PC-3 (cell line): ENCODE measurements around the gene SCN9A. TPM values are rescaled to one million over a fixed set of nuclear protein-coding genes. Genes with fewer than 3 reads are reported as not detected.
A peak's percentile ranks its signal among the peaks of the same experiment; 100 is the strongest.

ENCODE experiments used
- ATAC-seq: fragments of 200-7000 bp; cut with Tn5 transposase; 2 replicates; pipeline ENCODE4 v1.9.1; 2020; ENCODE audit warnings: mild to moderate bottlenecking, moderate library complexity
- BruUV-seq: library from RNA; stranded (reverse); fragments of 400-500 nt; replicated peaks from 2 replicates; lab custom pipeline; 2021; lab: Mats Ljungman, UMichigan
- CTCF ChIA-PET: fragments of 300-600 bp; sonication (Branson Sonifier 250); formaldehyde crosslinking; loops from one replicate; lab custom pipeline; 2022; ENCODE audit warnings: antibody characterized with exemption; lab: Charles Lee
- POLR2A ChIA-PET: fragments of 300-600 bp; sonication (Branson Sonifier 250); formaldehyde crosslinking; loops from one replicate; lab custom pipeline; 2022; ENCODE audit warnings: antibody characterized with exemption; ENCODE audit not compliant: unreplicated experiment; lab: Charles Lee
- DNase-seq: peaks from one replicate; pipeline ENCODE4 v3.0.0-alpha.2; 2015
- H2AFZ ChIP-seq: fragments of 300-600 bp; sonication (generic); 2 replicates; pipeline ENCODE4 v1.6.0; 2016; ENCODE audit warnings: antibody characterized with exemption, low read length
- H3F3A ChIP-seq: fragments of 300-600 bp; sonication (generic); one replicate; pipeline ENCODE4 v1.6.0; 2017; ENCODE audit warnings: antibody characterized with exemption, low read length, control low read depth, mild to moderate bottlenecking; ENCODE audit not compliant: unreplicated experiment
- H3K27ac ChIP-seq: fragments of 300-600 bp; sonication (generic); 2 replicates; pipeline ENCODE4 v1.5.1; 2016; ENCODE audit warnings: mild to moderate bottlenecking, low read length
- H3K27me3 ChIP-seq: fragments of 300-600 bp; sonication (generic); 2 replicates; pipeline ENCODE4 v1.6.1; 2016; ENCODE audit warnings: low read length, mixed read lengths
- H3K36me3 ChIP-seq: fragments of 300-600 bp; sonication (generic); 2 replicates; pipeline ENCODE4 v1.6.1; 2016; ENCODE audit warnings: low read depth, mixed run types, low read length, mixed read lengths
- H3K4me1 ChIP-seq: fragments of 300-600 bp; sonication (generic); 2 replicates; pipeline ENCODE4 v1.5.1; 2016; ENCODE audit warnings: low read length; ENCODE audit not compliant: insufficient read depth
- H3K4me2 ChIP-seq: fragments of 300-600 bp; sonication (generic); 2 replicates; pipeline ENCODE4 v1.6.0; 2016; ENCODE audit warnings: low read length
- H3K4me3 ChIP-seq: fragments of 300-600 bp; sonication (generic); 2 replicates; pipeline ENCODE4 v1.5.1; 2016; ENCODE audit warnings: mild to moderate bottlenecking, low read length, mixed read lengths
- H3K79me2 ChIP-seq: fragments of 300-600 bp; sonication (generic); 2 replicates; pipeline ENCODE4 v1.6.1; 2017; ENCODE audit warnings: low read length, mixed read lengths
- H3K9ac ChIP-seq: fragments of 300-600 bp; sonication (generic); 2 replicates; pipeline ENCODE4 v1.6.0; 2016; ENCODE audit warnings: mild to moderate bottlenecking, low read length
- H3K9me2 ChIP-seq: fragments of 300-600 bp; sonication (generic); replicated peaks from 2 replicates; pipeline ENCODE4 v1.6.1; 2016; ENCODE audit warnings: mixed run types, low read length, mixed read lengths
- H3K9me3 ChIP-seq: fragments of 300-600 bp; sonication (generic); 2 replicates; pipeline ENCODE4 v1.6.1; 2016; ENCODE audit warnings: low read length, mixed read lengths
- H4K20me1 ChIP-seq: fragments of 300-600 bp; sonication (generic); 2 replicates; pipeline ENCODE4 v1.6.1; 2016; ENCODE audit warnings: low read length, mixed read lengths
- EZH2 ChIP-seq: fragments of 300-600 bp; sonication (generic); IDR thresholded peaks from one replicate; pipeline ENCODE4 v1.6.1; 2017; ENCODE audit warnings: antibody characterized with exemption, mild to moderate bottlenecking, low read length; ENCODE audit not compliant: unreplicated experiment
- EZH2phosphoT487 ChIP-seq: fragments of 300-600 bp; sonication (generic); IDR thresholded peaks from 2 replicates; pipeline ENCODE4 v1.6.1; 2018; ENCODE audit warnings: mild to moderate bottlenecking, antibody characterized with exemption, low read length, borderline replicate concordance
- intact Hi-C: fragments of 100-400 bp; cut with micrococcal nuclease; formaldehyde crosslinking; loops from 2 replicates; pipeline ENCODE4 v1.9.0; 2023
- total RNA-seq: library from RNA; depleted of rRNA; stranded (reverse); fragments of >200 nt; gene quantifications from 2 replicates; pipeline ENCODE4 v1.2.3, GENCODE V29; 2014
- TF ChIP-seq, protein P1 (sequence below): fragments of 300-600 bp; sonication (generic); conservative IDR thresholded peaks from 2 replicates; pipeline ENCODE4 v1.5.1; 2017; ENCODE audit warnings: antibody characterized with exemption, low read depth, mild to moderate bottlenecking, low read length

SCN9A gene
- total RNA-seq, 1 experiment from 2014 or later, result 7.0 TPM

DNA sequence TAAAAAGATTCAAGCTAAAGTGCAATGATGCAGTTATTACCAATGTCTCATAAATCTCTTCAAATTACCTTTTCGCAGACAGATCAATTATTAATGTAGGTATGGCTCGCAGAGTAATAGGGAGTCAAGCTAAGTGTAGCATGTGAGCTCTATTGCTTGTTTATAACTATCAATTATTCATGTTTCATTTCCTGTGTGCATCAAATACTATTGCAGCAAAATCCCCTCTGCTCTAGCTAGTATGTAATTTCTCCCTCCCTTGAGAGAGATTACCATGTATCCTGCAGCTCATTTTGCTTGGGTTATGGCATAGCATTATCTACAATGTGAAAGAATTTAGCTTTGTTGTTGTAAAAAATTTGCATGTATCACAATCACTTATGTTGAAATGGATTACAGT, 182.3 kb downstream of the SCN9A start:
- H3F3A ChIP-seq, result no peaks in the 10 kb centered on the region
- TF ChIP-seq, protein P1, sequence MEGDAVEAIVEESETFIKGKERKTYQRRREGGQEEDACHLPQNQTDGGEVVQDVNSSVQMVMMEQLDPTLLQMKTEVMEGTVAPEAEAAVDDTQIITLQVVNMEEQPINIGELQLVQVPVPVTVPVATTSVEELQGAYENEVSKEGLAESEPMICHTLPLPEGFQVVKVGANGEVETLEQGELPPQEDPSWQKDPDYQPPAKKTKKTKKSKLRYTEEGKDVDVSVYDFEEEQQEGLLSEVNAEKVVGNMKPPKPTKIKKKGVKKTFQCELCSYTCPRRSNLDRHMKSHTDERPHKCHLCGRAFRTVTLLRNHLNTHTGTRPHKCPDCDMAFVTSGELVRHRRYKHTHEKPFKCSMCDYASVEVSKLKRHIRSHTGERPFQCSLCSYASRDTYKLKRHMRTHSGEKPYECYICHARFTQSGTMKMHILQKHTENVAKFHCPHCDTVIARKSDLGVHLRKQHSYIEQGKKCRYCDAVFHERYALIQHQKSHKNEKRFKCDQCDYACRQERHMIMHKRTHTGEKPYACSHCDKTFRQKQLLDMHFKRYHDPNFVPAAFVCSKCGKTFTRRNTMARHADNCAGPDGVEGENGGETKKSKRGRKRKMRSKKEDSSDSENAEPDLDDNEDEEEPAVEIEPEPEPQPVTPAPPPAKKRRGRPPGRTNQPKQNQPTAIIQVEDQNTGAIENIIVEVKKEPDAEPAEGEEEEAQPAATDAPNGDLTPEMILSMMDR, result no peak
- TF ChIP-seq EZH2, result no peak
- TF ChIP-seq EZH2phosphoT487, result no peak
- BruUV-seq, result no TSS peak
- no peaks in the 10 kb centered on the region for H3K79me2 ChIP-seq
- H3K4me2 ChIP-seq, result no peak overlapping the region
- H3K9me2 ChIP-seq, result no peaks in the 10 kb centered on the region
- ChIA-PET POLR2A (no interaction called here), CTCF (no interaction called here)
- DNase-seq, result no peak
- H3K4me3 ChIP-seq, result no peak overlapping the region
- no peak overlapping the region for H3K27ac ChIP-seq
- H3K9me3 ChIP-seq, result no peaks in the 10 kb centered on the region
- no peaks in the 10 kb centered on the region for H3K36me3 ChIP-seq
- H3K27me3 ChIP-seq, result no peaks in the 10 kb centered on the region
- no peak overlapping the region for H3K9ac ChIP-seq
- intact Hi-C loops, result no loop called here
- no peak overlapping the region for H2AFZ ChIP-seq
- no peaks in the 10 kb centered on the region for H3K4me1 ChIP-seq
- no peaks in the 10 kb centered on the region for H4K20me1 ChIP-seq
- no peak for ATAC-seq

DNA sequence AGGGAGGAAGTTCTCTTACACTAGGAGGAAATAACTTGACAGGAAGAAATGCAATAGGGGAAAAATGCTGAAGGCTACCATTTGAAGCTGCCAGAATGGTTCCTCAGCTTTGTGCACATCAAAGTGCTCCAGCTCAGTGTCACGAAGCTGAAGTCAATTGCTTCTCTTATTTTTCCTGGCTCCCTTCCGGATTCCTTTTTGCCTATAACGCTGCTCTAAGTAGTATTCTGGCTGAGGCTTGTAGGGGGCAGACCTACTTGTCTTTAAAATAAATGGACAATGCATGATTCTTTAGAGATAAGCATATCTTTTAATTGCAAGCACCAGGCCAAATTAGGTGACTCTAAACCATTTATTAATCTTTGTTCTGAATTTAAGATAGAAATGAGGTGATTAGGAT, 187.7 kb downstream of the SCN9A start:
- H4K20me1 ChIP-seq, result no peaks in the 10 kb centered on the region
- H3K9me2 ChIP-seq, result no peaks in the 10 kb centered on the region
- intact Hi-C loops, result no loop called here
- H3K4me1 ChIP-seq, result peaks cover 11% of the 10 kb centered on the region
- no peaks in the 10 kb centered on the region for H3K27me3 ChIP-seq
- no peaks in the 10 kb centered on the region for H3F3A ChIP-seq
- TF ChIP-seq EZH2 (no peak), EZH2phosphoT487 (no peak)
- no peak overlapping the region for H2AFZ ChIP-seq
- ChIA-PET CTCF (no interaction called here), POLR2A (no interaction called here)
- H3K9me3 ChIP-seq, result no peaks in the 10 kb centered on the region
- no peak overlapping the region for H3K27ac ChIP-seq
- H3K4me2 ChIP-seq, result no peak overlapping the region
- no peaks in the 10 kb centered on the region for H3K36me3 ChIP-seq
- no peak overlapping the region for H3K4me3 ChIP-seq
- no peaks in the 10 kb centered on the region for H3K79me2 ChIP-seq
- no TSS peak for BruUV-seq
- no peak overlapping the region for H3K9ac ChIP-seq
- DNase-seq (no peak), ATAC-seq (no peak)

DNA sequence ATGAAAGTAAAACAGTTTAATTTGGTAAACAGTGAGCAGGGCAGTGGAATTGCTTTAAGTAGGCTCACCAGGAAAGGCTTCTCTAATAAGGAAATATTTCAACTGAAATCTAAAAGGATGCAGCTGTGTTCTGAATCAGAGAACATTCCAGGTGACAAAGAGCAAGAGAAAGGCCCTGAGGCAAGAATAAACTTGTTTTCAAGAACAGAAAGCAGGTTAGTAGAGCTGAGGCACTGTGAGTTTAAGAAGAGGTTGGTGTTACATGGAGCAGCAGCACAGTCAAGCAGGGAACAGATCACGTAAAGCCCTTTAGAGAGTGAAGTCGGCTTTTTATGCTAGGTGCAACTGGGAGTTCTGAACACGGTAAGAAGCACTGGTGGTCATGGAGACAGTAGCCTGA, 191.0 kb downstream of the SCN9A start:
- Histone ChIP-seq H3K27me3 (no peaks in the 10 kb centered on the region), H3K4me3 (no peak overlapping the region), H3K79me2 (no peaks in the 10 kb centered on the region), H4K20me1 (no peaks in the 10 kb centered on the region), H3K9me2 (no peaks in the 10 kb centered on the region), H3K27ac (no peak overlapping the region), H3K4me1 (peaks cover 16% of the 10 kb centered on the region), H3K36me3 (no peaks in the 10 kb centered on the region), H2AFZ (no peak overlapping the region), H3K4me2 (peak overlapping the region; percentile 11; the same call in 1 of the 2 replicates), H3K9me3 (no peaks in the 10 kb centered on the region), H3K9ac (no peak overlapping the region), H3F3A (no peaks in the 10 kb centered on the region)
- intact Hi-C loops, result no loop called here
- ATAC-seq (peak; percentile 64), DNase-seq (peak; percentile 90)
- POLR2A ChIA-PET, result no interaction called here
- no TSS peak for BruUV-seq
- no peak for TF ChIP-seq EZH2phosphoT487
- CTCF ChIA-PET, result interaction anchor here (0.6 to 0.7 kb wide), 2 partner anchors 10 to 190 kb away, joined by 3 read pairs; no protein-coding TSS in a partner anchor

DNA sequence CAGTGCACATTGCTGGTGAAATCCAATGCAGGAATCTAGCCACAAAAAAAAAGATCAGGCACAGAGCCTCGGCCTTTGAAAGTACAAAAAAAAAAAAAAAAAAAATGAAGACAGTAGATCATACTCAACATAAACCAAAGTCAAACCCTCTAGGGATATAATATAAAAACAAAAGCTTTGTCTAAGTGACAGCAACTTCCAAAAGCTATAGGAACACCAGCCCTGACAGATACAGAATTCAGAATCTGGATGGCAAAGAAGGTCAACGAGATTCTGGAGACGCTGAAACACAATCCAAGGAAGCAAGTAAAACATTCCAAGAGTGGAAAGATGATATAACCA, 194.0 kb downstream of the SCN9A start:
- no peak overlapping the region for H2AFZ ChIP-seq
- H3K79me2 ChIP-seq, result no peaks in the 10 kb centered on the region
- H4K20me1 ChIP-seq, result no peaks in the 10 kb centered on the region
- TF ChIP-seq, protein P1, result peak; percentile 23; the same call in 1 of the 2 replicates
- no peak for TF ChIP-seq EZH2phosphoT487
- intact Hi-C loops, result loop anchor here (1.0 kb wide), 1 partner anchor 124 kb away; no protein-coding TSS in a partner anchor
- no peak overlapping the region for H3K4me2 ChIP-seq
- POLR2A ChIA-PET, result no interaction called here
- CTCF ChIA-PET, result interaction anchor here (0.6 to 0.7 kb wide), 4 partner anchors 52 to 389 kb away, joined by 3 to 5 read pairs (median 4); no protein-coding TSS in a partner anchor
- peaks cover 20% of the 10 kb centered on the region for H3K4me1 ChIP-seq
- peaks cover 4% of the 10 kb centered on the region; the same call in 1 of the 2 replicates for H3K27me3 ChIP-seq
- no peaks in the 10 kb centered on the region for H3K9me3 ChIP-seq
- ATAC-seq (no peak), DNase-seq (no peak)
- no peaks in the 10 kb centered on the region for H3K9me2 ChIP-seq
- BruUV-seq, result no TSS peak
- H3K4me3 ChIP-seq, result no peak overlapping the region
- no peak overlapping the region for H3K27ac ChIP-seq
- H3K9ac ChIP-seq, result no peak overlapping the region
- no peaks in the 10 kb centered on the region for H3K36me3 ChIP-seq
- no peaks in the 10 kb centered on the region for H3F3A ChIP-seq
